Psoas muscle (tissue), 8 donors: ENCODE measurements around the gene QRFP. TPM values are rescaled to one million over a fixed set of nuclear protein-coding genes. Genes with fewer than 3 reads are reported as not detected.

Experiments
- ATAC-seq, 4 donors: fragments of 200-7000 bp; cut with Tn5 transposase; one replicate each; pipeline ENCODE4 v1.9.1; 2020; ENCODE audit warnings: moderate library complexity in 3 of 4, mild to moderate bottlenecking in 2 of 4
- DNase-seq, 2 donors: peaks; one replicate each; pipeline ENCODE4 v3.0.0-alpha.2; 2020
- H3K27ac ChIP-seq: fragments of 200-600 bp; one replicate; pipeline ENCODE4 v1.8.0; 2022
- H3K27me3 ChIP-seq, 3 donors: fragments of 200-600 bp in 1 of 3; one replicate each; pipeline versions ENCODE4 v1.6.1 to v1.8.0; 2013 to 2022; ENCODE audit warnings: low read length in 2 of 3, mild to moderate bottlenecking in 2 of 3, moderate library complexity in 1 of 3; ENCODE audit not compliant: insufficient read depth in 3 of 3
- H3K36me3 ChIP-seq, 2 donors: fragments of 200-600 bp in 1 of 2; one replicate each; pipeline versions ENCODE4 v1.6.1 to v1.8.0; 2013 to 2022; ENCODE audit warnings: low read depth in 1 of 2, mild to moderate bottlenecking in 1 of 2, moderate library complexity in 1 of 2; ENCODE audit not compliant: insufficient read depth in 1 of 2
- H3K4me1 ChIP-seq: fragments of 200-600 bp; one replicate; pipeline ENCODE4 v1.8.0; 2022
- H3K4me3 ChIP-seq: fragments of 200-600 bp; one replicate; pipeline ENCODE4 v1.8.0; 2022; ENCODE audit warnings: mild to moderate bottlenecking
- H3K9me3 ChIP-seq: fragments of 200-600 bp; one replicate; pipeline ENCODE4 v1.8.0; 2022
- WGBS, 3 donors: extraction: QIAGEN DNeasy Blood & Tissue Kit; methylation state at CpG; one replicate each; pipeline versions ENCODE4 v1.1.6 to v1.1.7; 2013; 5-methylcytosine and 5-hydroxymethylcytosine counted together
- intact Hi-C, 2 donors: fragments of 100-400 bp; cut with DNase I; formaldehyde crosslinking; loops; one replicate each; pipeline versions ENCODE4 v1.11.0 to v1.14.2; 2022
- polyA plus RNA-seq, 3 donors: library from polyadenylated mRNA; stranded (reverse); fragments of 200-250 nt; gene quantifications; one replicate each; pipeline ENCODE4 v1.2.3, GENCODE V29; 2013
- total RNA-seq, 4 donors: library from RNA; stranded (reverse); fragmentation: NEBNext Ultra II Directional in 2 of 4; extraction: Animal tissue kit (Norgen Biotek cat#: 25700) in 2 of 4; gene quantifications; one replicate each; pipeline versions ENCODE4 v1.2.1 to v1.2.4, GENCODE V29; 2021 to 2023
- TF ChIP-seq, protein P1 (sequence below): fragments of 200-600 bp; IDR thresholded peaks from one replicate; pipeline ENCODE4 v1.8.0; 2022; ENCODE audit warnings: antibody characterized with exemption
- donor health status: healthy with polysubstance abuse.
- donor health status: DM: no; HTN: no; CAD: no; lungs with moderate emphysema.
- donor health status: Bipolar disorder and iron deficiency.
- donor health status: healthy.
- donor health status: DM: yes; HTN: yes; CAD: no.
- donor health status: DM: no; HTN: no; CAD: no.
- donor health status: DM: no; HTN: no; CAD: no.
- donor health status: DM: yes; HTN: yes; CAD: no.

Gene QRFP
- total and polyA plus RNA-seq, 7 donors: 0.01 to 0.03 TPM; not detected in 5

DNA sequence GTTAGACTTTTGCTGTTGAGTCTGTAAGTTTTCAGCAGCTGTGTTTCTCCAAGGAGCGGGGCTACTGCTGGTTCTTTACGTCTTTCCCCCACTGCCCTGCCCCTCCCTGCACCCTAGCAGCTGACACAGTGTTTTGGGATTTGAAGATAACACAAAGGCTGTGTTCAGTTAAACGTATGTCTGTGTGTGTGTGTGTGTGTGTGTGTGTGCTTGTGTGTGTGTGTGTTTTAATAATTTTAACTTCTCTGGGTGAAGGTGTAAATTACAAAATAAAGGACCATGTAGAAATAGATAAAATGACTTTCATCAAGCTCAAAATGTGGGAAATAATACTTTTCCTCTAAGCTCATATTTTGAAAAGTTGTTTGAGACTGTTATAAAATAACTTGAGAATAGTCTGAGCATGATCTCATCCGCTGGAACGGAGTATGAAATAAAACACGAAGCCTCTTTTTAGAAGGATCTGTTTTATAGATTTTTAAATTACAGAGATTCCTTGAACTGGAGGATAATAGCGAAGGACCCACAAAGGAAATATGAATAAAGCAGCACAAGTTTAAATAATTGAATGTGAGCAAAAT is 50.6 kb downstream of the QRFP start:
- DNase-seq: no peak
- TF ChIP-seq, protein P1, sequence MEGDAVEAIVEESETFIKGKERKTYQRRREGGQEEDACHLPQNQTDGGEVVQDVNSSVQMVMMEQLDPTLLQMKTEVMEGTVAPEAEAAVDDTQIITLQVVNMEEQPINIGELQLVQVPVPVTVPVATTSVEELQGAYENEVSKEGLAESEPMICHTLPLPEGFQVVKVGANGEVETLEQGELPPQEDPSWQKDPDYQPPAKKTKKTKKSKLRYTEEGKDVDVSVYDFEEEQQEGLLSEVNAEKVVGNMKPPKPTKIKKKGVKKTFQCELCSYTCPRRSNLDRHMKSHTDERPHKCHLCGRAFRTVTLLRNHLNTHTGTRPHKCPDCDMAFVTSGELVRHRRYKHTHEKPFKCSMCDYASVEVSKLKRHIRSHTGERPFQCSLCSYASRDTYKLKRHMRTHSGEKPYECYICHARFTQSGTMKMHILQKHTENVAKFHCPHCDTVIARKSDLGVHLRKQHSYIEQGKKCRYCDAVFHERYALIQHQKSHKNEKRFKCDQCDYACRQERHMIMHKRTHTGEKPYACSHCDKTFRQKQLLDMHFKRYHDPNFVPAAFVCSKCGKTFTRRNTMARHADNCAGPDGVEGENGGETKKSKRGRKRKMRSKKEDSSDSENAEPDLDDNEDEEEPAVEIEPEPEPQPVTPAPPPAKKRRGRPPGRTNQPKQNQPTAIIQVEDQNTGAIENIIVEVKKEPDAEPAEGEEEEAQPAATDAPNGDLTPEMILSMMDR: no peak
- no peaks in the 10 kb centered on the region for H3K36me3 ChIP-seq
- ATAC-seq: peak in 2 of 4 donors; percentile 7 to 21
- peak overlapping the region; percentile 28 for H3K4me3 ChIP-seq
- H3K27ac ChIP-seq: peak overlapping the region; percentile 77
- H3K9me3 ChIP-seq: no peaks in the 10 kb centered on the region
- WGBS, 3 donors: 16 to 29% (median 20%) methylated on average over 7 of the region's 7 CpGs
- no peaks in the 10 kb centered on the region for H3K27me3 ChIP-seq
- intact Hi-C loops: no loop called here
- peaks cover 75% of the 10 kb centered on the region for H3K4me1 ChIP-seq

- DNase-seq (peak in 1 of 2 donors; percentile 48), ATAC-seq (no peak)
- no peaks in the 10 kb centered on the region for H3K36me3 ChIP-seq
- WGBS, 3 donors: 47 to 60% (median 55%) methylated on average over 10 of the region's 10 CpGs
- H3K4me1 ChIP-seq: peaks cover 77% of the 10 kb centered on the region
- peak overlapping the region; percentile 77 for H3K27ac ChIP-seq
- no peaks in the 10 kb centered on the region for H3K27me3 ChIP-seq
- no peaks in the 10 kb centered on the region for H3K9me3 ChIP-seq
- H3K4me3 ChIP-seq: peak overlapping the region; percentile 28
- TF ChIP-seq, protein P1: no peak
- intact Hi-C loops: no loop called here
Observed at GRCh38 chr9:130845254-130845653, 51.4 kb downstream of the QRFP start.

- H3K27ac ChIP-seq: no peak overlapping the region
- TF ChIP-seq, protein P1: no peak
- H3K4me1 ChIP-seq: peaks cover 81% of the 10 kb centered on the region
- no peaks in the 10 kb centered on the region for H3K9me3 ChIP-seq
- DNase-seq (peak; percentile 27 to 66), ATAC-seq (peak in 2 of 4 donors; percentile 10 to 15)
- no peaks in the 10 kb centered on the region for H3K36me3 ChIP-seq
- no peak overlapping the region for H3K4me3 ChIP-seq
- 35 to 61% (median 47%) methylated on average over 4 of the region's 4 CpGs for WGBS, 3 donors
- intact Hi-C loops: no loop called here
- H3K27me3 ChIP-seq: no peaks in the 10 kb centered on the region
Observed at GRCh38 chr9:130844044-130844451, 52.6 kb downstream of the QRFP start.

DNA sequence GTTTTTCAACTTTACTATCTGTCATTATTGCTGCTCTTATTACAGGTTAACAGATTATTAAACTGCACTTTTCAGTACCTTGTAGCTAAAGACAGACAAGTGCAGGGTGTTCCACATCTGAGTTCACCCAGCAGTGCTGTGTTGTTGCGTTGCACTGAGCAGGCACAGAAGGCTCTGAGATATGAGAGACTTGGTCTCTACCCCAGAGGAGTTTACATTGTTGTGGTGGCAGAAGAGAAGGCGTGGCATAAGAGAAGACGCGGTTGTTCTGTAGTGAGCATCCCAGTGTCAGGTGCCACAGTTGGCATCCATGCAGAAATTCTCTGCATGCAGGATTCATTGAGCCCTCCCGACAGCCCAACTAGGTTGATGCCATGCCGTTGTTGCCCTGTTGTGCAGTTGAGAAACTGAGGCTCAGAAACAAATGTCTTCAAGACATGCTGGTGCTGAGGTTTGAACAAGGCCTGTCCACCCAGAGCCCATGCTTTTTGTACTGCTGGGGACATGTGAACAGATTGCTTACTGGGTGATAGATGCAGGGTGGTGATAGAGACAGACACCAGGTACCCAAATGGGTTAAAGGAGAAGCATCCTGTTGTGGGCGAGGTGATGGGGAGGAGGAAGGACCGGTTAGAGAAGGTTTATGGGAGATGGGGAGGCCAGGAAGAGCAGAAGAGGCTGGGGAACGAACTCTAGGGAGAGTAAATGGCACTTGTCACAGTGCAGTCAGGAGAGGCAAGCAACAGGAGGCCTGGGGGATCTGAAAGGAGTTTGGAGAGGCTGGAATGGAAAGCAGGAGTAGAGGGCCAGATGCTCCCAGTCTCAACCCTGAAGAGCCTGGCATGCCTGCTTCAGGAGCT is 53.3 kb downstream of the QRFP start:
- H3K27me3 ChIP-seq: no peaks in the 10 kb centered on the region
- H3K4me3 ChIP-seq: no peak overlapping the region
- no peaks in the 10 kb centered on the region for H3K9me3 ChIP-seq
- intact Hi-C loops: no loop called here
- H3K4me1 ChIP-seq: peaks cover 87% of the 10 kb centered on the region
- no peaks in the 10 kb centered on the region for H3K36me3 ChIP-seq
- DNase-seq: no peak
- ATAC-seq: peak in 1 of 4 donors; percentile 17
- TF ChIP-seq, protein P1: no peak
- 50 to 66% (median 52%) methylated on average over 9 of the region's 9 CpGs for WGBS, 3 donors
- no peak overlapping the region for H3K27ac ChIP-seq

Other genes starting within 250 kb of the QRFP start
- not detected for gene PRDM12, start 232.2 kb downstream of the QRFP start, total RNA-seq
- gene PRDM12, start 232.2 kb downstream of the QRFP start, polyA plus RNA-seq: under 1 TPM; 0.03 to 0.17 (median 0.06) TPM
- gene EXOSC2, start 203.0 kb downstream of the QRFP start, total RNA-seq: 10 to 100 TPM; 14.4 to 19.7 (median 16.1) TPM
- 10 to 100 TPM; 11.8 to 25.0 (median 15.5) TPM for gene EXOSC2, start 203.0 kb downstream of the QRFP start, polyA plus RNA-seq
- 10 to 100 TPM; 30.6 to 41.0 (median 34.5) TPM for gene ABL1, start 61.6 kb downstream of the QRFP start, total RNA-seq
- gene ABL1, start 61.6 kb downstream of the QRFP start, polyA plus RNA-seq: 10 to 100 TPM; 15.5 to 31.2 (median 26.4) TPM
- not detected for gene FIBCD1, start 42.4 kb upstream of the QRFP start, total RNA-seq
- gene FIBCD1, start 42.4 kb upstream of the QRFP start, polyA plus RNA-seq: under 1 TPM in 1 of 3 donors, not detected in 2; 0.01 TPM
- gene LAMC3, start 112.4 kb upstream of the QRFP start, total RNA-seq: under 1 TPM in 3 of 4 donors, not detected in 1; 0.21 to 0.66 (median 0.24) TPM
- gene LAMC3, start 112.4 kb upstream of the QRFP start, polyA plus RNA-seq: under 1 TPM; 0.17 to 0.96 (median 0.21) TPM
- 10 to 100 TPM in 3 of 4 donors, 1 to 10 TPM in 1; 3.7 to 12.2 (median 11.7) TPM for gene AIF1L, start 199.7 kb upstream of the QRFP start, total RNA-seq
- gene AIF1L, start 199.7 kb upstream of the QRFP start, polyA plus RNA-seq: 10 to 100 TPM in 2 of 3 donors, 1 to 10 TPM in 1; 6.3 to 11.0 (median 10.2) TPM
- gene NUP214, start 228.8 kb upstream of the QRFP start, total RNA-seq: 10 to 100 TPM; 20.1 to 28.1 (median 23.4) TPM
- gene NUP214, start 228.8 kb upstream of the QRFP start, polyA plus RNA-seq: 10 to 100 TPM; 11.8 to 14.2 (median 14.1) TPM